ENCODE results near the gene SZRD1. TPM values are rescaled to one million over a fixed set of nuclear protein-coding genes. Genes with fewer than 3 reads are reported as not detected.

SZRD1 gene
- total RNA-seq, 2 donors from 2014 or later = 119 to 140 TPM

DNA sequence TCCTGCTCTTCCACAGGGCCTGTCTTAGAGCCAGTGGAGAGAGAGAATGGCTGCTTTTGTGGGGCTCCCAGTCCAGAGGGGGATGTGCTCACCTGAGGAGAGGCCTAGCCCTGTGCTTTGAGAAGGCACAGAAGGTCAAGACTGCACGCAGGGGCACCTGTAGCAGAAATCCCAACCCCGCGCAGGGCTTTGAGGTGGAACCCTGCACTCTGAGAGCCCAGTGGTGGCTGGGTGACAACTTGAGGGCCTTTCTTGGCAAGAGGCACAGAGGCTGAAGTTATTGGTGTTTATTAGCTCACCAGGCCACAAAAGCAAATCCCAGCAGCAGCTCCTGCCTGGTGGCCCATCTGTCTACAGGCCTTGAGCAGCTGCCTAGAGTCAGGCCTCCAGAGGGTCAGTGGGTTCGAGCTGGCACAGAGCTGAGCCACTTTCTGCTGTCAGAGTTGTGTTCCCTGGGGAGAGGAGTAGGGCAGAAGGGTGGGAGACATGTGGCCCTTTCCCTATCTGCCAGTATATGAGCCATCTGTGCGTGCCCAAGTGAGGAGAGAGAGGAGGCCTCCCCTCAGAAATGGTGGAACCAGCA, 31.4 kb downstream of the SZRD1 start:
- Histone ChIP-seq H3K36me3 (no peaks in the 10 kb centered on the region), H3K27me3 (no peaks in the 10 kb centered on the region), H3K4me3 (no peak overlapping the region), H3K9ac (ENCODE audit: low read depth in 2 of 2, low read length in 2 of 2) (no peak overlapping the region), H3K4me1 (no peaks in the 10 kb centered on the region), H3K27ac (no peak overlapping the region), H3K9me3 (no peaks in the 10 kb centered on the region)
- TF ChIP-seq, protein P1, sequence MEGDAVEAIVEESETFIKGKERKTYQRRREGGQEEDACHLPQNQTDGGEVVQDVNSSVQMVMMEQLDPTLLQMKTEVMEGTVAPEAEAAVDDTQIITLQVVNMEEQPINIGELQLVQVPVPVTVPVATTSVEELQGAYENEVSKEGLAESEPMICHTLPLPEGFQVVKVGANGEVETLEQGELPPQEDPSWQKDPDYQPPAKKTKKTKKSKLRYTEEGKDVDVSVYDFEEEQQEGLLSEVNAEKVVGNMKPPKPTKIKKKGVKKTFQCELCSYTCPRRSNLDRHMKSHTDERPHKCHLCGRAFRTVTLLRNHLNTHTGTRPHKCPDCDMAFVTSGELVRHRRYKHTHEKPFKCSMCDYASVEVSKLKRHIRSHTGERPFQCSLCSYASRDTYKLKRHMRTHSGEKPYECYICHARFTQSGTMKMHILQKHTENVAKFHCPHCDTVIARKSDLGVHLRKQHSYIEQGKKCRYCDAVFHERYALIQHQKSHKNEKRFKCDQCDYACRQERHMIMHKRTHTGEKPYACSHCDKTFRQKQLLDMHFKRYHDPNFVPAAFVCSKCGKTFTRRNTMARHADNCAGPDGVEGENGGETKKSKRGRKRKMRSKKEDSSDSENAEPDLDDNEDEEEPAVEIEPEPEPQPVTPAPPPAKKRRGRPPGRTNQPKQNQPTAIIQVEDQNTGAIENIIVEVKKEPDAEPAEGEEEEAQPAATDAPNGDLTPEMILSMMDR (IDR thresholded peaks at IDR 0.05) = no peak
- no peak for DNase-seq
- intact Hi-C loops (cut with DNase I) = no loop called here

DNA sequence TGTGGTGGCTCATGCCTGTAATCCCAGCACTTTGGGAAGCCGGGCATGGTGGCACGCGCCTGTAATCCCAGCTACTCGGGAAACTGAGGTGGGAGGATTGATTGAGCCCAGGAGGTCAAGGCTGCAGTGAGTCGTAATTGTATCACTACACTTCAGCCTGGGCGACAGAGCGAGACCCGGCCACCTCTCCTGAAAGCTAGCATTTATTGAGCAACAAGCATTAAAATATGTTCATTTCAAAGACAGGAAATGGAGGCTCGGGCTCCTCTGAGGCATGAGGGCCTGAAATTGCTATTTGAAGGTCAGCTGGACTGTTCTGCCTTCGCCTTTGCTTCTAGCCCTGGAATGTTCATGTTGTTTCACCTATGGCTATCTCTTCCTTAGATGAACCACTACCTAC, 35.7 kb downstream of the SZRD1 start:
- no peak overlapping the region for H3K4me3 ChIP-seq
- intact Hi-C loops (cut with DNase I) = no loop called here
- no peak overlapping the region for H3K27ac ChIP-seq
- no peak for DNase-seq
- H3K9me3 ChIP-seq = no peaks in the 10 kb centered on the region
- H3K4me1 ChIP-seq = no peaks in the 10 kb centered on the region
- TF ChIP-seq, protein P1 (IDR thresholded peaks at IDR 0.05) = no peak
- no peaks in the 10 kb centered on the region for H3K27me3 ChIP-seq
- no peaks in the 10 kb centered on the region for H3K36me3 ChIP-seq
- no peak overlapping the region for H3K9ac ChIP-seq (ENCODE audit: low read depth in 2 of 2, low read length in 2 of 2)

- DNase-seq = no peak
- H3K9ac ChIP-seq (ENCODE audit: low read depth in 2 of 2, low read length in 2 of 2) = no peak overlapping the region
- H3K27ac ChIP-seq = no peak overlapping the region
- no peaks in the 10 kb centered on the region for H3K4me1 ChIP-seq
- no peaks in the 10 kb centered on the region for H3K27me3 ChIP-seq
- H3K36me3 ChIP-seq = no peaks in the 10 kb centered on the region
- H3K9me3 ChIP-seq = no peaks in the 10 kb centered on the region
- TF ChIP-seq, protein P1 (IDR thresholded peaks at IDR 0.05) = no peak
- intact Hi-C loops (cut with DNase I) = no loop called here
- H3K4me3 ChIP-seq = no peak overlapping the region
These were observed 38.4 kb downstream of the SZRD1 start for GRCh38 chr1:16405441-16405840.

- intact Hi-C loops (cut with DNase I) = no loop called here
- Histone ChIP-seq H3K4me3 (no peak overlapping the region), H3K27me3 (no peaks in the 10 kb centered on the region), H3K9ac (ENCODE audit: low read depth in 2 of 2, low read length in 2 of 2) (no peak overlapping the region), H3K4me1 (no peaks in the 10 kb centered on the region), H3K36me3 (no peaks in the 10 kb centered on the region), H3K27ac (no peak overlapping the region), H3K9me3 (no peaks in the 10 kb centered on the region)
- TF ChIP-seq, protein P1 (IDR thresholded peaks at IDR 0.05) = no peak
- DNase-seq = no peak
These were observed 39.8 kb downstream of the SZRD1 start for GRCh38 chr1:16406868-16407267.

DNA sequence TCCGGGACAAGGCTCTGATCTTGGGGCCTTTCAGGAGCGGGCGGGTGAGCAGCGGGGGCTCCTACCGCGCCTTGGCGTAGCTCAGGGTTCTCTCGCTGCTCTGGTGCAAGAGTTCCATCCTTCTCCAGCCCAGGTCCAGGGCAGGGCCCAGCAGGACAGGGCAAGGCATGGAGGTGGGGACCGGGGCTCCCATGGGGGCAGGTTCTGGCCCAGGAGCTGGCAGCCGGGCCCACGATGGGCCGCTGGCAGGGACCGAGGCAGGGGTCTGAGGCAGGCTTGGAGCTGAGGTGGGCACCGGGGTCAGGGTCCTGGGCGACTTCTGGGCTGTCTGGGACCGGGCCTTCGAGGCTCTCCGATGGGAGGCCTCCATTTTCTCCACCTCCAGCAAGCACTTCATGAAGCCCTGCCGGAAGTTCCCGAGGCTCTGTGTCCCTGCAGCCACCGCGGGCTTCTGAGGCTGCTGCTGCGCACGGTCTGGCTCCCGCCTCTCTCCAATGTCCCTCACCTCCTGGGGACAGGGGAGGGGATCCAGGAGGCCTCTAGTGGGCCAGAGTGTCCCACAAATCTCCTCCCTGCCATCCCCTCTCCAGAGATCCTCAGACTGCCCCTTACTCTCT, 42.6 kb downstream of the SZRD1 start:
- H3K4me1 ChIP-seq = no peaks in the 10 kb centered on the region
- no peak overlapping the region for H3K9ac ChIP-seq (ENCODE audit: low read depth in 2 of 2, low read length in 2 of 2)
- no peak overlapping the region for H3K4me3 ChIP-seq
- no peaks in the 10 kb centered on the region for H3K27me3 ChIP-seq
- H3K9me3 ChIP-seq = no peaks in the 10 kb centered on the region
- TF ChIP-seq, protein P1 (IDR thresholded peaks at IDR 0.05) = no peak
- DNase-seq = no peak
- intact Hi-C loops (cut with DNase I) = no loop called here
- no peaks in the 10 kb centered on the region for H3K36me3 ChIP-seq
- H3K27ac ChIP-seq = no peak overlapping the region
